HEK293 (cell line): ENCODE measurements around the gene DPY30.
"Not testable (repeated sequence)": the region's sequence is repeated elsewhere in the genome, so short reads cannot be mapped to it uniquely, and the experiment has no call there.

ENCODE experiments used
- CTCF ChIP-seq: fragments of 450-650 bp; formaldehyde crosslinking; IDR thresholded peaks from 2 replicates; pipeline ENCODE4 v1.5.1; 2016; ENCODE audit warnings: missing biosample characterization, missing genetic modification characterization
- MEIS1 ChIP-seq: sonication (generic); formaldehyde crosslinking; IDR thresholded peaks from 2 replicates; pipeline ENCODE4 v1.8.1; 2022; ENCODE audit warnings: missing genetic modification reagents, mild to moderate bottlenecking, borderline replicate concordance
- SP2 ChIP-seq: fragments of 450-650 bp; formaldehyde crosslinking; IDR thresholded peaks from 2 replicates; pipeline ENCODE4 v1.5.1; 2016; ENCODE audit warnings: missing biosample characterization, missing genetic modification characterization
- ZNF121 ChIP-seq: fragments of 450-650 bp; formaldehyde crosslinking; IDR thresholded peaks from 2 replicates; pipeline ENCODE4 v1.5.1; 2016; ENCODE audit warnings: missing biosample characterization, missing genetic modification characterization
- ZSCAN18 ChIP-seq: fragments of 450-650 bp; formaldehyde crosslinking; IDR thresholded peaks from 2 replicates; pipeline ENCODE4 v1.5.1; 2016; ENCODE audit warnings: missing biosample characterization, missing genetic modification characterization

DNA sequence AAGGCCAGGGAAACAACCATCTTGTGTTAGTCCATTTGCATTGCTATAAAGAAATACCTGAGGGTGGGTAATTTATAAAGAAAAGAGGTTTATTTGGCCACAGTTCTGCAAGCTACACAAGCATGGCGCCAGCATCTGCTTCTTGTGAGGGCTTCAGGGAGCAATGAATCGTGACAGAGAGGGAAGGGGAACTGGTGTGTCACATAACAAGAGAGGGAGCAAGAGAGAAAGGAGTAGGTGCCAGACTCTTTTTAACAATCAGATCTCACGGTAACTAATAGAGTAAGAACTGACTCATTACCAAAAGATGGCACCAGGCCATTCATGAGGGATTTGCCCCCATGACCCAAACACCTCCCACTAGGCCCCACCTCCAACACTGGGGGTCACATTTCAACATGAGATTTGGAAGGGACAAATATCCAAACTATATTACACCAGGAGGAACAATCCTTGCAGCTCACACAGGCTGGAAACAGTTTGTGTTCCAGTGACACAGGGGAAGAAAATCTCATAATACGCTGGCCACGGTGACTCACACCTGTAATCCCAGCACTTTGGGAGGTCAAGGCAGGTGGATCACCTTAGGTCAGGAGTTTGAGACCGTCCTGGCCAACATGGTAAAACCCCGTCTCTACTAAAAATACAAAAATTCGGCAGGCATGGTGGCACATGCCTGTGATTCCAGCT lies 5.3 kb downstream of the DPY30 start:
- TF ChIP-seq CTCF (tag by site-specific recombination); SP2 (tag by site-specific recombination); ZSCAN18 (tag by site-specific recombination); ZNF121 (tag by site-specific recombination); MEIS1 (CRISPR knock-in tag): not testable (repeated sequence)
